ENCODE results near the gene CARD19. TPM values are rescaled to one million over a fixed set of nuclear protein-coding genes. Genes with fewer than 3 reads are reported as not detected.

The CARD19 gene
- total and polyA plus RNA-seq, 2 of the 8 experiments (the other 6 are each of a cell fraction or from before 2014, with no cell fraction given), result 21.2 to 112 TPM

- no peak for TF ChIP-seq EZH2 (IDR thresholded peaks at IDR 0.05; ENCODE audit: low read depth, low read length, severe bottlenecking)
Observed at GRCh38 chr9:93096131-93096802, at the start of gene CARD19 (continued).

All from H1 (cell line).